HepG2 (cell line): Measurements from ENCODE around the gene NTN3. TPM values are rescaled to one million over a fixed set of nuclear protein-coding genes. Genes with fewer than 3 reads are reported as not detected.

Experiments
- ATRX ChIP-seq: sonication (generic); formaldehyde crosslinking; IDR thresholded peaks from 2 replicates; pipeline ENCODE4 v1.4.0; 2020; ENCODE audit warnings: missing genetic modification reagents, borderline replicate concordance
- DMAP1 ChIP-seq: IDR thresholded peaks from 2 replicates; pipeline ENCODE4 v1.6.1; 2016
- EP300 ChIP-seq, 3 experiments: sonication (generic) in 1 of 3; formaldehyde crosslinking in 1 of 3; IDR thresholded peaks; 2 replicates each; pipeline versions ENCODE4 v1.5.1 to v1.6.1; 2011 to 2020; ENCODE audit warnings: low read depth in 2 of 3, low read length in 2 of 3, borderline replicate concordance in 1 of 3, improper control_type of control experiment in 1 of 3, mild to moderate bottlenecking in 1 of 3, missing genetic modification reagents in 1 of 3, moderate library complexity in 1 of 3
- FOXO1 ChIP-seq: sonication (generic); formaldehyde crosslinking; IDR thresholded peaks from 2 replicates; pipeline ENCODE4 v1.4.0; 2020; ENCODE audit warnings: missing genetic modification reagents
- GATA4 ChIP-seq: sonication (generic); IDR thresholded peaks from 2 replicates; pipeline ENCODE4 v1.6.1; 2016; ENCODE audit warnings: antibody characterized with exemption, low read depth, borderline replicate concordance
- GTF2F1 ChIP-seq: fragments of 150-350 bp; IDR thresholded peaks from 2 replicates; pipeline ENCODE4 v1.6.1; 2014; ENCODE audit warnings: low read length
- ISL2 ChIP-seq: sonication (generic); formaldehyde crosslinking; IDR thresholded peaks from 2 replicates; pipeline ENCODE4 v1.5.0; 2020; ENCODE audit warnings: missing genetic modification reagents
- KAT8 ChIP-seq: IDR thresholded peaks from 2 replicates; pipeline ENCODE4 v1.6.1; 2016; ENCODE audit warnings: missing genetic modification reagents, missing compliant biosample characterization
- MNT ChIP-seq: fragments of 450-650 bp; IDR thresholded peaks from 2 replicates; pipeline ENCODE4 v1.6.1; 2016
- SALL2 ChIP-seq: sonication (generic); formaldehyde crosslinking; IDR thresholded peaks from 2 replicates; pipeline ENCODE4 v1.8.1; 2023; ENCODE audit warnings: mild to moderate bottlenecking, missing genetic modification reagents, inconsistent platforms
- TERF1 ChIP-seq: sonication (generic); formaldehyde crosslinking; IDR thresholded peaks from 2 replicates; pipeline ENCODE4 v1.8.0; 2022; ENCODE audit warnings: mild to moderate bottlenecking, missing genetic modification reagents, moderate library complexity
- THAP11 ChIP-seq: IDR thresholded peaks from 2 replicates; pipeline ENCODE4 v1.6.1; 2016; ENCODE audit warnings: missing biosample characterization, missing genetic modification reagents
- UBTF ChIP-seq: sonication (generic); formaldehyde crosslinking; IDR thresholded peaks from 2 replicates; pipeline ENCODE4 v1.4.0; 2020; ENCODE audit warnings: mild to moderate bottlenecking, missing genetic modification reagents
- ZBTB7A ChIP-seq: sonication (generic); formaldehyde crosslinking; IDR thresholded peaks from 2 replicates; pipeline ENCODE4 v1.8.0; 2022; ENCODE audit warnings: mild to moderate bottlenecking, missing genetic modification reagents
- ZC3H13 ChIP-seq: sonication (generic); formaldehyde crosslinking; IDR thresholded peaks from 2 replicates; pipeline ENCODE4 v1.8.1; 2023; ENCODE audit warnings: mild to moderate bottlenecking, missing genetic modification reagents, moderate library complexity
- ZFP36 ChIP-seq: fragments of 150-350 bp; IDR thresholded peaks from 2 replicates; pipeline ENCODE4 v1.6.1; 2018; ENCODE audit warnings: borderline replicate concordance, low read length, low read depth; ENCODE audit not compliant: partially characterized antibody
- ZNF12 ChIP-seq: sonication (generic); formaldehyde crosslinking; IDR thresholded peaks from 2 replicates; pipeline ENCODE4 v1.5.0; 2020; ENCODE audit warnings: missing genetic modification reagents
- ZNF232 ChIP-seq: sonication (generic); formaldehyde crosslinking; IDR thresholded peaks from 2 replicates; pipeline ENCODE4 v1.4.0; 2020; ENCODE audit warnings: missing genetic modification reagents, borderline replicate concordance
- ZNF292 ChIP-seq: sonication (generic); formaldehyde crosslinking; IDR thresholded peaks from 2 replicates; pipeline ENCODE4 v1.8.1; 2022; ENCODE audit warnings: mild to moderate bottlenecking, low read depth, missing genetic modification reagents, borderline replicate concordance
- ZNF296 ChIP-seq: sonication (generic); formaldehyde crosslinking; conservative IDR thresholded peaks from 2 replicates; pipeline ENCODE4 v1.5.0; 2020; ENCODE audit warnings: mild to moderate bottlenecking, missing genetic modification reagents
- ZNF501 ChIP-seq: sonication (generic); formaldehyde crosslinking; IDR thresholded peaks from 2 replicates; pipeline ENCODE4 v1.5.1; 2020; ENCODE audit warnings: mild to moderate bottlenecking, moderate library complexity, missing genetic modification reagents
- ZNF563 ChIP-seq: sonication (generic); formaldehyde crosslinking; IDR thresholded peaks from 2 replicates; pipeline ENCODE4 v1.8.0; 2022; ENCODE audit warnings: mild to moderate bottlenecking, moderate library complexity, missing genetic modification reagents
- ZNF781 ChIP-seq: sonication (generic); formaldehyde crosslinking; IDR thresholded peaks from 2 replicates; pipeline ENCODE4 v1.5.1; 2020; ENCODE audit warnings: borderline replicate concordance, mild to moderate bottlenecking, missing genetic modification reagents; ENCODE audit errors: not compliant biosample characterization
- polyA plus RNA-seq, 8 experiments: library from polyadenylated mRNA; depleted of rRNA in 3 of 8; stranded (reverse) in 7 of 8; unstranded in 1 of 8; fragments of >200 nt; fragmentation: Illumina TruSeq in 4 of 8; extraction: Trizol in 4 of 8; gene quantifications; 2 replicates each; pipeline versions ENCODE4 v1.2.1 to v1.2.3, GENCODE V29; 2011 to 2016; ENCODE audit warnings: low read depth in 4 of 8, missing spikeins in 1 of 8, mixed read lengths in 1 of 8; ENCODE audit not compliant: insufficient read depth in 1 of 8
- total RNA-seq, 5 experiments: library from RNA; depleted of rRNA; stranded (reverse); fragments of >200 nt; fragmentation: Illumina TruSeq; extraction: Trizol; gene quantifications; 2 replicates each; pipeline ENCODE4 v1.2.3, GENCODE V29; 2016; ENCODE audit warnings: low read depth in 1 of 5

Gene NTN3
- total and polyA plus RNA-seq, 2 of the 13 experiments (the other 11 are each of a cell fraction or from before 2014, with no cell fraction given) = 0.09 to 0.20 TPM

GRCh38 chr16:2484898-2485508 is 13.9 kb downstream of the NTN3 start (continued):
- TF ChIP-seq ZNF501 (CRISPR knock-in tag) (peak; percentile 89), SALL2 (CRISPR knock-in tag) (no peak), TERF1 (CRISPR knock-in tag) (no peak), ZNF232 (CRISPR knock-in tag) (0 out of 2 replicates have a peak, but pooled peaks have one; percentile 28), ZNF292 (peak; percentile 59; the same call in 1 of the 2 replicates), ZNF781 (CRISPR knock-in tag) (peak; percentile 47), THAP11 (CRISPR knock-in tag) (peak; percentile 76), ZNF12 (CRISPR knock-in tag) (no peak; the same call in 1 of the 2 replicates), ZFP36 (no peak), MNT (peak; percentile 44; the same call in 1 of the 2 replicates), EP300 (IDR thresholded peaks at IDR 0.05; ENCODE audit: low read depth in 2 of 2, low read length in 2 of 2) (peak in 1 of 2 experiments; percentile 66; a peak in 1 of 4 replicates), EP300 (CRISPR knock-in tag; IDR thresholded peaks at IDR 0.05; ENCODE audit: borderline replicate concordance) (peak; percentile 54), FOXO1 (peak; percentile 77; the same call in 1 of the 2 replicates), ZNF563 (CRISPR knock-in tag) (no peak), UBTF (CRISPR knock-in tag) (peak; percentile 62; the same call in 1 of the 2 replicates), GATA4 (no peak), GTF2F1 (no peak), DMAP1 (no peak; the same call in 1 of the 2 replicates), ZC3H13 (CRISPR knock-in tag) (peak; percentile 43; the same call in 1 of the 2 replicates), ZNF296 (CRISPR knock-in tag) (no peak), ISL2 (CRISPR knock-in tag) (peak; percentile 45; the same call in 1 of the 2 replicates), ZBTB7A (peak; percentile 54; the same call in 1 of the 2 replicates), ATRX (CRISPR knock-in tag) (no peak), KAT8 (CRISPR knock-in tag) (peak; percentile 85)
